Glutamatergic neuron (in vitro differentiated cells): ENCODE results near the gene ZNF267. TPM values are rescaled to one million over a fixed set of nuclear protein-coding genes. Genes with fewer than 3 reads are reported as not detected.
A peak's percentile ranks its signal among the peaks of the same experiment; 100 is the strongest.
"Not testable (repeated sequence)": the region's sequence is repeated elsewhere in the genome, so short reads cannot be mapped to it uniquely, and the experiment has no call there.

Source experiments
- DNase-seq: peaks from one replicate; pipeline ENCODE4 v3.0.0; 2022
- H3K27ac Mint-ChIP-seq: one replicate; pipeline ENCODE4 v1.8.0; 2020; ENCODE audit warnings: mild to moderate bottlenecking, mixed read lengths, inconsistent platforms; ENCODE audit not compliant: unreplicated experiment
- H3K27me3 Mint-ChIP-seq: one replicate; pipeline ENCODE4 v1.8.0; 2020; ENCODE audit warnings: mild to moderate bottlenecking, moderate library complexity, mixed read lengths, inconsistent platforms; ENCODE audit not compliant: unreplicated experiment
- H3K36me3 Mint-ChIP-seq: one replicate; pipeline ENCODE4 v1.8.0; 2020; ENCODE audit warnings: mild to moderate bottlenecking, mixed read lengths, inconsistent platforms; ENCODE audit not compliant: unreplicated experiment
- H3K4me1 Mint-ChIP-seq: one replicate; pipeline ENCODE4 v1.8.0; 2020; ENCODE audit warnings: mild to moderate bottlenecking, low read depth, mixed read lengths, inconsistent platforms; ENCODE audit not compliant: unreplicated experiment
- H3K4me3 Mint-ChIP-seq: one replicate; pipeline ENCODE4 v1.8.0; 2020; ENCODE audit warnings: mild to moderate bottlenecking, mixed read lengths, inconsistent platforms; ENCODE audit not compliant: unreplicated experiment
- H3K9me3 Mint-ChIP-seq: one replicate; pipeline ENCODE4 v1.8.0; 2020; ENCODE audit warnings: mild to moderate bottlenecking, moderate library complexity, mixed read lengths, inconsistent platforms; ENCODE audit not compliant: unreplicated experiment
- CTCF ChIP-seq: fragments of 200-600 bp; sonication (generic); IDR thresholded peaks from one replicate; pipeline ENCODE4 v1.5.0; 2021; ENCODE audit not compliant: partially characterized antibody, unreplicated experiment
- long read RNA-seq: library from polyadenylated mRNA; unstranded; transcript quantifications from one replicate; pipeline ENCODE4 v2.0.0, GENCODE V29; 2020; ENCODE audit not compliant: unreplicated experiment
- total RNA-seq: library from RNA; stranded (reverse); fragmentation: NEBNext Ultra II Directional; extraction: Animal tissue kit (Norgen Biotek cat#: 25700); gene quantifications from one replicate; pipeline ENCODE4 v1.2.1, GENCODE V29; 2021; ENCODE audit not compliant: unreplicated experiment

The ZNF267 gene
- 10.0 TPM for total RNA-seq
- long read RNA-seq, partial matches to known transcripts: 1 of 2 reads
- long read RNA-seq, other reads (novel, unspliced or antisense): 0 of 2 reads

DNA sequence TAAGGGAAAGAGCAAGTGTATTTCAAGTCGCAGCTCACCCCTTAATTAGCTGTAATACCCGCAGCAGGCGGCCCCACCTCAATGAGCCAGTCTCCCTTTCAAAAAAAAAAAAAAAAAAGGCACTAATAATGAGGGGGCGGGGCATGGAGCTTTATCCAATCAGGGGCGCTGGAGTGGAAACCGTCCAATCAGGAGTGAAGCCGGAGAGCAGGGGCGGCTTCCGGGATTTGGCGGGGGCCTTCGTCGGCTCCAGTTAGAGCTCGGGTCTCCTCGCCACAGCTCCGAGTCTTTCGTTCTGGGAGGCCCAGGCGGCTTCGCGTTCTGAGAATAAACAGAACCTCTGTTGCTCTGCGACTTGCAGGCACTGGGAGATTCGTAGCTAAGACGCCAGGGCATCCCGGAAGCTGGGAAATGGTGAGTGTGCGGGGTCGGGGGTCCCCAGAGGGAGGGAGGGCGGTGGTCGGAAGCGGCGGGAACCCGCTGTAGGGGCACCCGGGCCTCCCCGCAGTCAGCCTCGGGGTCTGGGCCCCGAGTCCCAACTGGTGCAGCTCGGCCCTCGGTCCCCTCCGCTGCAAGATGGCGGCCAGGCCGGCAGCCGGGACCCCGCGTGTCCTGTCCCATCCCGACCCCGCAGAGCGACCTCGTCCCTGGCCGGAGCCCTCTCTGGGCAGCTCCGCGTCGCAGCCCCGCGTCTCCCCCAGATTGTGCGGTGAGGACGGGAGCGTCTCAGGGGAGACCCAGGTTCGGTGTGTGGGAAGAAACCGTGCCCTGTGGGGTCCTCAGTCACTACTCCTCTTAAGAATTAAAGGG, at the start of gene ZNF267:
Gene ZNF267, plus strand, starts transcription at position 252 of the 810 bp plus-strand sequence. Its CDS starts 160 bp downstream, at position 412.
- Mint-ChIP-seq H3K27me3 (peaks cover 3% of the 10 kb centered on the region), H3K27ac (peak within 1 kb of the TSS; percentile 62), H3K4me3 (peak within 1 kb of the TSS; percentile 88), H3K4me1 (peaks cover 11% of the 10 kb centered on the region), H3K36me3 (no peaks in the 10 kb centered on the region), H3K9me3 (peaks cover 2% of the 10 kb centered on the region)
- TF ChIP-seq CTCF: no peak
- DNase-seq: peak; percentile 92

DNA sequence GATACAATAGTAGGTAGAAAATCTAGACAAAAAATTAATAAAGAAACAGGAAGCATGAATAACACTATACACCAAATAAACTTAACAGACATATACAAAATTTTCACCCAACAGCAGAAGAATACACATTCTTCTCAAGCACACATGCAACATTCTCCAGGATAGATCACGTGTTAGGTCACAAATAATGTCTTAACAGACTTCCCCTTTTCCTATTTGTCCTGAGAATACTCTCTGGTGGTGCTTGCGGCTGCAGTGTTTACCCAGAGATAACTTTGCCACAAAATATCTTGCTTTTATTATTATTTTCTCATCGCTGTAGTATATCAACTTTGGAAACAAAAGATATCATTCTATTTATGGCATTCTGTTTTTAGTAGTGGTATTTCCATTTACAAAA, 40.6 kb upstream of the ZNF267 start:
- H3K27ac Mint-ChIP-seq: no peak overlapping the region
- peaks cover 7% of the 10 kb centered on the region for H3K36me3 Mint-ChIP-seq
- H3K27me3 Mint-ChIP-seq: peaks cover 3% of the 10 kb centered on the region
- no peak for TF ChIP-seq CTCF
- H3K4me3 Mint-ChIP-seq: no peak overlapping the region
- no peaks in the 10 kb centered on the region for H3K4me1 Mint-ChIP-seq
- DNase-seq: no peak
- peaks cover 4% of the 10 kb centered on the region for H3K9me3 Mint-ChIP-seq

GRCh38 chr16:31836396-31836795, 37.2 kb upstream of the ZNF267 start:
- not testable (repeated sequence) for H3K9me3 Mint-ChIP-seq, H3K4me3 Mint-ChIP-seq, H3K4me1 Mint-ChIP-seq, H3K27ac Mint-ChIP-seq, DNase-seq, H3K27me3 Mint-ChIP-seq
- H3K36me3 Mint-ChIP-seq: peaks cover 11% of the 10 kb centered on the region

DNA sequence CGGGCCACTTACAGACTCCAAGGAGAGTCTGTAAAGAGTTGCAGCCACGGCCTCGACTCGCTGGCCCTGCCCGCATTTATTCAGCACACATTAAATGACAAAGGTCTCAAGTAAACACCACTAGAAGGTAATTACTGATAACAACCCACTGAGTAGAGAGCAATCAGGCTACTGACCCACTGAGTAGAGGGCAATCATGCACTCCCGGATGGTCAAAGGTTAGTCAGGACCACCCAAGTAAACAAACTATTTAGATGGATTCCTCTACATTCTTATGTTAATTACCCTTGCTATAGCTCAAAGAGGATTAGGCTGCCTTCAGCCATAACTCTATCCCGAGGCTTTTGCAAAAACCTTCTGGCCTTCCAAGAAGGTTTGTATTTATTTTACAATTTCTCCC, 30.7 kb upstream of the ZNF267 start:
- no peaks in the 10 kb centered on the region for H3K4me1 Mint-ChIP-seq
- H3K4me3 Mint-ChIP-seq: no peak overlapping the region
- no peak for DNase-seq
- peaks cover 14% of the 10 kb centered on the region for H3K9me3 Mint-ChIP-seq
- peaks cover 6% of the 10 kb centered on the region for H3K27me3 Mint-ChIP-seq
- peaks cover 16% of the 10 kb centered on the region for H3K36me3 Mint-ChIP-seq
- no peak overlapping the region for H3K27ac Mint-ChIP-seq
- TF ChIP-seq CTCF: no peak

DNA sequence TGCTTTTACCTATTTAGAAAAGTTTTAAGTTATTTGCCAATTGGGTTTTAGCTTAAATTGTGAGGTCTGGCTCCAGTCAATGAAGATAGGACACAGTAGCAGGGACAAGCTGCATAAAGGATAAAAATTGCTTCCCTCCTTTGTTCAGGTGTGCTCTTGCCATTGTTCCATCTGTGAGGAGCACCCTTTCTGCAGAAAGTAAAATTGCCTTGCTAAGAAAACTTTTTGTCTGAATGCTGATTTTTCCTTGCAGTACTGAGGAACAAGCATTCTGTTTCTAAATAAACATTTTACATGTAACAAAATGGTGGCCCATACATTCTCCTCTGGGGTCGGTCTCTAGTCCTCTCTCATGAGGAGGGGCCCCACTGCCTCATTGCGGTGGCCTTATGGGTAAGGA, 25.0 kb upstream of the ZNF267 start:
- not testable (repeated sequence) for H3K27ac Mint-ChIP-seq, DNase-seq, H3K4me3 Mint-ChIP-seq, H3K27me3 Mint-ChIP-seq, H3K4me1 Mint-ChIP-seq, H3K9me3 Mint-ChIP-seq
- H3K36me3 Mint-ChIP-seq: peaks cover 11% of the 10 kb centered on the region

- Mint-ChIP-seq H3K36me3 (no peaks in the 10 kb centered on the region), H3K4me3 (no peak overlapping the region), H3K27me3 (no peaks in the 10 kb centered on the region), H3K27ac (no peak overlapping the region), H3K9me3 (peaks cover 2% of the 10 kb centered on the region), H3K4me1 (no peaks in the 10 kb centered on the region)
- no peak for DNase-seq
- TF ChIP-seq CTCF: no peak
These were observed 20.3 kb upstream of the ZNF267 start for GRCh38 chr16:31853291-31853690.
